ENCODE data around the gene EPHB6. TPM values are rescaled to one million over a fixed set of nuclear protein-coding genes. Genes with fewer than 3 reads are reported as not detected.

The EPHB6 gene
- total and polyA plus RNA-seq, 7 experiments from 2014 or later, result 9.8 to 110 (median 65.7) TPM

DNA sequence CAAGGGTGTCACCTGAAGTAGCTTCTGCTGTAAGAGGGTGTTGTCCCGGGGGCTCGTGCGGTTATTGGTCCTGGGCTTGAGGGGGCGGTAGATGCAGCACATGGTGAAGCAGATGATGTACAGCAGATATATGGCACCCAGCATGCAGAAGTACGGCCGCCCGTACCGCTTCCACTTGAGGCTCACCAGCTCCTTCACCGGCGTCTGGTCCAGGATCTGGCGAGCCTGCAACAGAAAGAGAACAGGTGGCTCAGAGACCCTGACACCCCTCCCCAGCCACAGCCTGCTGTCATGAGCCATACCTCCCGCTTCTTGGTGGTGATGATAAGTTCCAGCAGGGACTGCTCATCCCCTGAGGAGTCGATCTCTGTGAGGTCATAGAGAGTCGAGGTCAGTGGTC is 20.6 kb downstream of the EPHB6 start:
- no peak overlapping the region for H3K4me3 ChIP-seq (ENCODE audit: low read length)
- no peaks in the 10 kb centered on the region for H3K4me1 Mint-ChIP-seq
- no peak for DNase-seq
- H3K36me3 Mint-ChIP-seq, result peaks cover 0 to 20% (median 0%) of the 10 kb centered on the region in 5 donors
- H3K27ac ChIP-seq (ENCODE audit: low read depth, low read length), result no peak overlapping the region
- H3K4me3 Mint-ChIP-seq, result no peak overlapping the region
- no peaks in the 10 kb centered on the region for H3K27me3 ChIP-seq (ENCODE audit: control insufficient read depth in 2 of 2, insufficient read depth in 2 of 2, low read length in 2 of 2)
- peaks cover 0 to 12% (median 0%) of the 10 kb centered on the region in 3 experiments for H3K36me3 ChIP-seq (ENCODE audit: control insufficient read depth in 2 of 3, insufficient read depth in 3 of 3, low read length in 3 of 3)
- H3K9me3 ChIP-seq (ENCODE audit: control insufficient read depth in 2 of 3, low read length in 3 of 3), result no peaks in the 10 kb centered on the region
- H3K27ac Mint-ChIP-seq, result peak overlapping the region in 2 of 9 donors; percentile 33 to 73
- POLR2A ChIA-PET, result interaction anchor here (0.7 to 1.2 kb wide), 2 partner anchors 21 to 260 kb away, joined by 3 read pairs; no protein-coding TSS in a partner anchor
- no peaks in the 10 kb centered on the region for H3K9me3 Mint-ChIP-seq
- no peaks in the 10 kb centered on the region for H3K4me1 ChIP-seq (ENCODE audit: control insufficient read depth in 2 of 2, insufficient read depth in 2 of 2, low read length in 2 of 2)
- no peak for ATAC-seq
- CTCF ChIA-PET, result no interaction called here
- intact Hi-C loops (cut with micrococcal nuclease), result no loop called here
- H3K27me3 Mint-ChIP-seq, result peaks cover 0 to 16% (median 3%) of the 10 kb centered on the region in 5 donors

GRCh38 chr7:142876236-142876960 is 21.5 kb downstream of the EPHB6 start:
- ChIA-PET POLR2A (no interaction called here), CTCF (no interaction called here)
- H3K4me1 Mint-ChIP-seq, result no peaks in the 10 kb centered on the region
- peaks cover 0 to 16% (median 3%) of the 10 kb centered on the region in 5 donors for H3K27me3 Mint-ChIP-seq
- H3K36me3 Mint-ChIP-seq, result peaks cover 0 to 15% (median 0%) of the 10 kb centered on the region in 5 donors
- H3K27ac ChIP-seq (ENCODE audit: low read depth, low read length), result no peak overlapping the region
- peak overlapping the region in 1 of 10 donors; percentile 25 for H3K4me3 Mint-ChIP-seq
- no peaks in the 10 kb centered on the region for H3K9me3 Mint-ChIP-seq
- H3K27ac Mint-ChIP-seq, result peak overlapping the region in 1 of 9 donors; percentile 72
- ATAC-seq (no peak), DNase-seq (no peak)
- H3K9me3 ChIP-seq (ENCODE audit: control insufficient read depth in 2 of 3, low read length in 3 of 3), result no peaks in the 10 kb centered on the region
- no peaks in the 10 kb centered on the region for H3K4me1 ChIP-seq (ENCODE audit: control insufficient read depth in 2 of 2, insufficient read depth in 2 of 2, low read length in 2 of 2)
- intact Hi-C loops (cut with micrococcal nuclease), result no loop called here
- no peak overlapping the region for H3K4me3 ChIP-seq (ENCODE audit: low read length)
- H3K27me3 ChIP-seq (ENCODE audit: control insufficient read depth in 2 of 2, insufficient read depth in 2 of 2, low read length in 2 of 2), result no peaks in the 10 kb centered on the region
- H3K36me3 ChIP-seq (ENCODE audit: control insufficient read depth in 2 of 3, insufficient read depth in 3 of 3, low read length in 3 of 3), result peaks cover 0 to 3% (median 0%) of the 10 kb centered on the region in 3 experiments

- no peaks in the 10 kb centered on the region for H3K9me3 Mint-ChIP-seq
- H3K4me1 ChIP-seq (ENCODE audit: control insufficient read depth in 2 of 2, insufficient read depth in 2 of 2, low read length in 2 of 2), result no peaks in the 10 kb centered on the region
- no peak overlapping the region for H3K27ac ChIP-seq (ENCODE audit: low read depth, low read length)
- ChIA-PET POLR2A (no interaction called here), CTCF (interaction anchor here (0.5 to 1.2 kb wide), 2 partner anchors 369 to 464 kb away, joined by 3 to 5 read pairs; no protein-coding TSS in a partner anchor)
- intact Hi-C loops (cut with micrococcal nuclease), result no loop called here
- H3K36me3 ChIP-seq (ENCODE audit: control insufficient read depth in 2 of 3, insufficient read depth in 3 of 3, low read length in 3 of 3), result no peaks in the 10 kb centered on the region
- DNase-seq (no peak), ATAC-seq (no peak)
- H3K9me3 ChIP-seq (ENCODE audit: control insufficient read depth in 2 of 3, low read length in 3 of 3), result no peaks in the 10 kb centered on the region
- no peaks in the 10 kb centered on the region for H3K4me1 Mint-ChIP-seq
- H3K27ac Mint-ChIP-seq, result no peak overlapping the region
- peaks cover 0 to 10% (median 0%) of the 10 kb centered on the region in 5 donors for H3K36me3 Mint-ChIP-seq
- H3K27me3 Mint-ChIP-seq, result peaks cover 0 to 19% (median 3%) of the 10 kb centered on the region in 5 donors
- H3K27me3 ChIP-seq (ENCODE audit: control insufficient read depth in 2 of 2, insufficient read depth in 2 of 2, low read length in 2 of 2), result no peaks in the 10 kb centered on the region
- H3K4me3 ChIP-seq (ENCODE audit: low read length), result no peak overlapping the region
- no peak overlapping the region for H3K4me3 Mint-ChIP-seq
Observed at GRCh38 chr7:142876991-142877910, 22.4 kb downstream of the EPHB6 start.

GRCh38 chr7:142878315-142878714 is 23.4 kb downstream of the EPHB6 start:
- no peaks in the 10 kb centered on the region for H3K9me3 Mint-ChIP-seq
- ATAC-seq (no peak), DNase-seq (no peak)
- no peak overlapping the region for H3K27ac Mint-ChIP-seq
- Histone ChIP-seq H3K27ac (ENCODE audit: low read depth, low read length) (no peak overlapping the region), H3K36me3 (ENCODE audit: control insufficient read depth in 2 of 3, insufficient read depth in 3 of 3, low read length in 3 of 3) (no peaks in the 10 kb centered on the region), H3K9me3 (ENCODE audit: control insufficient read depth in 2 of 3, low read length in 3 of 3) (no peaks in the 10 kb centered on the region), H3K27me3 (ENCODE audit: control insufficient read depth in 2 of 2, insufficient read depth in 2 of 2, low read length in 2 of 2) (no peaks in the 10 kb centered on the region), H3K4me3 (ENCODE audit: low read length) (no peak overlapping the region), H3K4me1 (ENCODE audit: control insufficient read depth in 2 of 2, insufficient read depth in 2 of 2, low read length in 2 of 2) (no peaks in the 10 kb centered on the region)
- no peaks in the 10 kb centered on the region for H3K4me1 Mint-ChIP-seq
- CTCF ChIA-PET, result interaction anchor here (1.2 kb wide), 1 partner anchor 465 kb away, joined by 3 read pairs; no protein-coding TSS in a partner anchor
- H3K27me3 Mint-ChIP-seq, result peaks cover 0 to 21% (median 3%) of the 10 kb centered on the region in 5 donors
- POLR2A ChIA-PET, result no interaction called here
- intact Hi-C loops (cut with micrococcal nuclease), result no loop called here
- no peak overlapping the region for H3K4me3 Mint-ChIP-seq
- peaks cover 0 to under 1% (median 0%) of the 10 kb centered on the region in 5 donors for H3K36me3 Mint-ChIP-seq

- Mint-ChIP-seq H3K9me3 (no peaks in the 10 kb centered on the region), H3K27me3 (peaks cover 0 to 24% (median 3%) of the 10 kb centered on the region in 5 donors), H3K36me3 (no peaks in the 10 kb centered on the region), H3K4me3 (no peak overlapping the region), H3K27ac (no peak overlapping the region), H3K4me1 (no peaks in the 10 kb centered on the region)
- intact Hi-C loops (cut with micrococcal nuclease), result no loop called here
- DNase-seq (no peak), ATAC-seq (no peak)
- Histone ChIP-seq H3K9me3 (ENCODE audit: control insufficient read depth in 2 of 3, low read length in 3 of 3) (no peaks in the 10 kb centered on the region), H3K4me3 (ENCODE audit: low read length) (no peak overlapping the region), H3K27ac (ENCODE audit: low read depth, low read length) (no peak overlapping the region), H3K4me1 (ENCODE audit: control insufficient read depth in 2 of 2, insufficient read depth in 2 of 2, low read length in 2 of 2) (no peaks in the 10 kb centered on the region), H3K27me3 (ENCODE audit: control insufficient read depth in 2 of 2, insufficient read depth in 2 of 2, low read length in 2 of 2) (no peaks in the 10 kb centered on the region), H3K36me3 (ENCODE audit: control insufficient read depth in 2 of 3, insufficient read depth in 3 of 3, low read length in 3 of 3) (no peaks in the 10 kb centered on the region)
- POLR2A ChIA-PET, result no interaction called here
- CTCF ChIA-PET, result interaction anchor here (0.6 to 1.5 kb wide), 3 partner anchors 19 to 538 kb away, joined by 3 read pairs; no protein-coding TSS in a partner anchor
Observed at GRCh38 chr7:142879060-142879459, 24.2 kb downstream of the EPHB6 start.

DNA sequence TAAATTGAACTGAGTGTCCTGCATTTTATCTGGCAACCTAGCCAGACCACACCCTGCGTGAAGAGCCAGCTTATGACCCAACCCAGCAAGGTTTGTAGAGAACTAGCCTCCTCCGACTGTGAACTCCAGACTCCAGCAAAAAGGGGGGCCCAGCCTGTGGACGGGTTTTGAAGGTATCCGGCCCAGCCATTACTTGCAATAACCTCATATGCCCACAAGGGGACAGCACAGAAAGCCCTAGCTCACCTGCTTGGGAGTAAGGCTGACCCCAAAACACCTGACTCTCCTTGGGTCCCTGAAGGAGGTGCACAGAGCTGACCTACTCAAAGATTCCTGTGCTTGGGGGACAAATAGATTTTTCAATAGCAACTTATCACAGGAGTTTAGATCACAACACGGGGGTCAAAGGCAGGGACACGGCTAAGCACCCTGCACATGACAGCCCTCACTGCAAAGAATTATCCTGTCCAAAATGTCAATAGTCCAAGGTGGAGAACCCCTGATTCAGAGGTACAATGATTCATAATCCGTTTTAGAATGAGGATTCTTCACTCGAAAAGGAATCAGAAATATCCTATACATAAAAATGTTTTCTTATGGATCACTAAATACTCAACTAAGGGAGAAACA is 26.1 kb downstream of the EPHB6 start:
- Mint-ChIP-seq H3K36me3 (no peaks in the 10 kb centered on the region), H3K27ac (no peak overlapping the region), H3K9me3 (no peaks in the 10 kb centered on the region), H3K4me3 (no peak overlapping the region), H3K27me3 (peaks cover 0 to 20% (median 2%) of the 10 kb centered on the region in 5 donors), H3K4me1 (no peaks in the 10 kb centered on the region)
- Histone ChIP-seq H3K9me3 (ENCODE audit: control insufficient read depth in 2 of 3, low read length in 3 of 3) (no peaks in the 10 kb centered on the region), H3K4me3 (ENCODE audit: low read length) (no peak overlapping the region), H3K4me1 (ENCODE audit: control insufficient read depth in 2 of 2, insufficient read depth in 2 of 2, low read length in 2 of 2) (no peaks in the 10 kb centered on the region), H3K36me3 (ENCODE audit: control insufficient read depth in 2 of 3, insufficient read depth in 3 of 3, low read length in 3 of 3) (no peaks in the 10 kb centered on the region), H3K27ac (ENCODE audit: low read depth, low read length) (no peak overlapping the region), H3K27me3 (ENCODE audit: control insufficient read depth in 2 of 2, insufficient read depth in 2 of 2, low read length in 2 of 2) (no peaks in the 10 kb centered on the region)
- intact Hi-C loops (cut with micrococcal nuclease), result loop anchor here (1.0 to 5.0 kb wide), 5 partner anchors 27 to 334 kb away; no protein-coding TSS in a partner anchor
- ATAC-seq (peak; percentile 76), DNase-seq (peak; percentile 29 to 60 (median 53))
- CTCF ChIA-PET, result interaction anchor here (0.8 to 2.0 kb wide), 7 partner anchors 19 to 122 kb away, joined by 3 to 7 read pairs (median 5); partner anchors contain the start of gene EPHB6
- POLR2A ChIA-PET, result interaction anchor here (0.7 kb wide), 1 partner anchor 29 kb away, joined by 3 read pairs; no protein-coding TSS in a partner anchor

All from naive thymus-derived CD4-positive, alpha-beta T cell (primary cell).